ENCODE data around the gene PRICKLE2. TPM values are rescaled to one million over a fixed set of nuclear protein-coding genes. Genes with fewer than 3 reads are reported as not detected.

Gene PRICKLE2
- polyA plus RNA-seq, 3 donors = not detected

DNA sequence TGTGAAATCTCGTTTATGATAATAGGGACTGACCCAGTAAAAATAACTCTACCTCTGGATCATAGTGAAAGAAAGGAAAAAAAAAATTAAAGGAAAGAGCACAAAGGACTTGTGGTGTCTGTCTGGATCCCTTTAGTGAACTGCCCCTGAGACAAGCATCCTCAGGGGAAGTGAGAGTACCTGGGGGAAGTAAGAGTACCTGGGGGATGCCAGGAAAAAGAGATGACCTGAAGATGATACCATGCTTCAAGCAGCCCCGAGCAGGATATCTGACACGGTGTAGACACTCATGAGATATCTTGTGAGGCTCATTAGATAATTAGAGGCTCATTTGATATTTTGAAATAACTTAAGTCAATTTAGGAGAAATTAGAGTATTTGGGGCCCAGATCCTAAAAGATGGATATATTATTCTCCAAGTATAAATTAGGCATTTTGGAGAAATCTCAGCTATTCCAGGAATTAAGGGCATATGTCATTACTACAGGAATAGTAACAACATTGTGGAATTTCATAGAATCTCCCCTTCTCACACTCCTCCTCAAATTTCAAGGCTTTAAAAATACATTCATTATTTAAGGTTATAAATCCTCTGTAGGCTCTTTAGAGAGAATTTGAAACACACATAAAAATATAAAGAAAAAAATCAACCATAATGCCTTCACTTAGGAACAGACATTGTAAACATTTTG, 165.6 kb downstream of the PRICKLE2 start:
- H2AFZ ChIP-seq (ENCODE audit: insufficient read depth, low read depth, low read length, poor library complexity, severe bottlenecking) = no peak overlapping the region
- no peak overlapping the region for H3K9ac ChIP-seq (ENCODE audit: insufficient read depth, low read length, poor library complexity, severe bottlenecking)
- WGBS (ENCODE audit: insufficient coverage) = 100% methylated on average over 1 of the region's 3 CpGs
- TF ChIP-seq, protein P1, sequence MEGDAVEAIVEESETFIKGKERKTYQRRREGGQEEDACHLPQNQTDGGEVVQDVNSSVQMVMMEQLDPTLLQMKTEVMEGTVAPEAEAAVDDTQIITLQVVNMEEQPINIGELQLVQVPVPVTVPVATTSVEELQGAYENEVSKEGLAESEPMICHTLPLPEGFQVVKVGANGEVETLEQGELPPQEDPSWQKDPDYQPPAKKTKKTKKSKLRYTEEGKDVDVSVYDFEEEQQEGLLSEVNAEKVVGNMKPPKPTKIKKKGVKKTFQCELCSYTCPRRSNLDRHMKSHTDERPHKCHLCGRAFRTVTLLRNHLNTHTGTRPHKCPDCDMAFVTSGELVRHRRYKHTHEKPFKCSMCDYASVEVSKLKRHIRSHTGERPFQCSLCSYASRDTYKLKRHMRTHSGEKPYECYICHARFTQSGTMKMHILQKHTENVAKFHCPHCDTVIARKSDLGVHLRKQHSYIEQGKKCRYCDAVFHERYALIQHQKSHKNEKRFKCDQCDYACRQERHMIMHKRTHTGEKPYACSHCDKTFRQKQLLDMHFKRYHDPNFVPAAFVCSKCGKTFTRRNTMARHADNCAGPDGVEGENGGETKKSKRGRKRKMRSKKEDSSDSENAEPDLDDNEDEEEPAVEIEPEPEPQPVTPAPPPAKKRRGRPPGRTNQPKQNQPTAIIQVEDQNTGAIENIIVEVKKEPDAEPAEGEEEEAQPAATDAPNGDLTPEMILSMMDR (IDR thresholded peaks at IDR 0.05) = no peak
- H3K4me2 ChIP-seq (replicated peaks; ENCODE audit: extremely low read depth, low read length, poor library complexity, severe bottlenecking) = no peak overlapping the region
- H3K36me3 ChIP-seq (replicated peaks in 1 of 2; ENCODE audit: control insufficient read depth in 1 of 2, insufficient read depth in 2 of 2, low read length in 2 of 2) = no peaks in the 10 kb centered on the region
- DNase-seq = no peak
- H3K9me3 Mint-ChIP-seq = peaks cover 0 to 3% (median 0%) of the 10 kb centered on the region in 7 donors
- H3K27ac Mint-ChIP-seq = no peak overlapping the region
- H3K4me3 ChIP-seq (replicated peaks in 1 of 3; ENCODE audit: low read depth in 2 of 3, low read length in 3 of 3) = no peak overlapping the region
- H4K20me1 ChIP-seq (ENCODE audit: insufficient read depth, low read length) = no peaks in the 10 kb centered on the region
- no peaks in the 10 kb centered on the region for H3K4me1 ChIP-seq (ENCODE audit: control insufficient read depth in 1 of 2, insufficient read depth in 2 of 2, low read length in 2 of 2)
- H3K36me3 Mint-ChIP-seq = no peaks in the 10 kb centered on the region
- peaks cover 4 to 8% (median 8%) of the 10 kb centered on the region in 3 donors for H3K27me3 Mint-ChIP-seq (ENCODE audit: low read depth in 3 of 3)
- no peak overlapping the region for H3K4me3 Mint-ChIP-seq
- H3K27me3 ChIP-seq (ENCODE audit: control insufficient read depth in 2 of 2, insufficient read depth in 2 of 2, low read length in 2 of 2) = peaks cover 0 to 3% of the 10 kb centered on the region in 2 donors
- intact Hi-C loops (cut with micrococcal nuclease) = no loop called here
- no peaks in the 10 kb centered on the region for H3K9me3 ChIP-seq (replicated peaks in 1 of 2; ENCODE audit: control insufficient read depth in 1 of 2, insufficient read depth in 1 of 2, low read length in 2 of 2)
- no peaks in the 10 kb centered on the region for H3K79me2 ChIP-seq (ENCODE audit: insufficient read depth, low read length)
- H3K27ac ChIP-seq (ENCODE audit: low read depth in 1 of 2, low read length in 2 of 2) = no peak overlapping the region
- H3K4me1 Mint-ChIP-seq = no peaks in the 10 kb centered on the region

DNA sequence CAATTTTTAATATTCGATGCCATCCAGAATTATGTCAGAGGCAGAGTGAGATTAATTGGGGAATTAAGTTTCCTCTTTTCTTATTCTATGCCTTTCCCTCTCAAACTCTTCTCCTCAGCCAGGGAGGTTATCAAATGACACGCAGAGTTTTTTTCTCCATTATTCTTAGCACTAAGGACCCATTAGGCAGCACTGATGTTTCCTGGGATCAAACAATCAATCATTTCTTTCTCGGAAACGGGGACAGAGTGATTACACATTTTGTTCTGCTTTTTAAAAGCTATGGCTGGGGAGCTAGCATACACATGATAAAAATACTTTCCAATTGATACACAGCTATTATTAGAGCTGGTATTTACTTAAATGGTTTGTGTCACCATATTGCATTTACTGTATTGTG, 166.7 kb downstream of the PRICKLE2 start:
- whole genome bisulfite sequencing (ENCODE audit: insufficient coverage) = no CpG with 5 or more reads among the region's 4 CpGs
- intact Hi-C loops (cut with micrococcal nuclease) = no loop called here
- Mint-ChIP-seq H3K4me1 (no peaks in the 10 kb centered on the region), H3K27ac (no peak overlapping the region), H3K9me3 (peaks cover 0 to 3% (median 0%) of the 10 kb centered on the region in 7 donors), H3K4me3 (no peak overlapping the region), H3K36me3 (no peaks in the 10 kb centered on the region), H3K27me3 (ENCODE audit: low read depth in 3 of 3) (peaks cover 4 to 8% (median 8%) of the 10 kb centered on the region in 3 donors)
- Histone ChIP-seq H3K4me3 (replicated peaks in 1 of 3; ENCODE audit: low read depth in 2 of 3, low read length in 3 of 3) (no peak overlapping the region), H3K36me3 (replicated peaks in 1 of 2; ENCODE audit: control insufficient read depth in 1 of 2, insufficient read depth in 2 of 2, low read length in 2 of 2) (no peaks in the 10 kb centered on the region), H3K9me3 (replicated peaks in 1 of 2; ENCODE audit: control insufficient read depth in 1 of 2, insufficient read depth in 1 of 2, low read length in 2 of 2) (no peaks in the 10 kb centered on the region), H4K20me1 (ENCODE audit: insufficient read depth, low read length) (no peaks in the 10 kb centered on the region), H3K27me3 (ENCODE audit: control insufficient read depth in 2 of 2, insufficient read depth in 2 of 2, low read length in 2 of 2) (peaks cover 0 to 3% of the 10 kb centered on the region in 2 donors), H3K4me2 (replicated peaks; ENCODE audit: extremely low read depth, low read length, poor library complexity, severe bottlenecking) (no peak overlapping the region), H3K4me1 (ENCODE audit: control insufficient read depth in 1 of 2, insufficient read depth in 2 of 2, low read length in 2 of 2) (no peaks in the 10 kb centered on the region), H3K79me2 (ENCODE audit: insufficient read depth, low read length) (no peaks in the 10 kb centered on the region), H3K9ac (ENCODE audit: insufficient read depth, low read length, poor library complexity, severe bottlenecking) (no peak overlapping the region), H3K27ac (ENCODE audit: low read depth in 1 of 2, low read length in 2 of 2) (no peak overlapping the region), H2AFZ (ENCODE audit: insufficient read depth, low read depth, low read length, poor library complexity, severe bottlenecking) (no peak overlapping the region)
- TF ChIP-seq, protein P1 (IDR thresholded peaks at IDR 0.05) = no peak
- DNase-seq = no peak

Data from CD14-positive monocyte (primary cell).